HEK293 (cell line): ENCODE results near the gene PPP1R14C.

ENCODE experiments used
- CTCF ChIA-PET: fragments of 350-600 bp; formaldehyde crosslinking; extraction: SDS; loops from one replicate; lab custom pipeline; 2021; ENCODE audit warnings: antibody characterized with exemption; lab: Yijun Ruan, JAX
- POLR2A ChIA-PET: fragments of 300-600 bp; formaldehyde crosslinking; extraction: SDS; loops from one replicate; lab custom pipeline; 2020; ENCODE audit warnings: antibody characterized with exemption, inconsistent platforms; lab: Yijun Ruan, JAX
- H3K27ac ChIP-seq: fragments of 200-500 bp; sonication (Bioruptor generic); 2 replicates; pipeline ENCODE4 v1.5.1; 2014; ENCODE audit warnings: low read depth, low read length, control low read depth, inconsistent platforms; ENCODE audit errors: extremely low read depth
- H3K36me3 ChIP-seq, 2 experiments: fragments of 200-500 bp in 1 of 2; sonication (Bioruptor generic) in 1 of 2; 1 replicate in 1 of 2; 2 replicates in 1 of 2; pipeline ENCODE4 v1.5.1; 2014 to 2017; ENCODE audit warnings: inconsistent platforms in 2 of 2, low read length in 2 of 2; ENCODE audit not compliant: control insufficient read depth in 2 of 2, insufficient read depth in 1 of 2
- H3K4me1 ChIP-seq: fragments of 200-500 bp; sonication (Bioruptor generic); 2 replicates; pipeline ENCODE4 v1.5.1; 2014; ENCODE audit warnings: mild to moderate bottlenecking, low read length, inconsistent platforms; ENCODE audit not compliant: control insufficient read depth, insufficient read depth
- H3K4me3 ChIP-seq: 2 replicates; pipeline ENCODE4 v1.5.1; 2011; ENCODE audit warnings: low read depth, mild to moderate bottlenecking, control low read depth, low read length, moderate library complexity
- H3K9me3 ChIP-seq: fragments of 200-500 bp; sonication (Bioruptor generic); 2 replicates; pipeline ENCODE4 v1.5.1; 2014; ENCODE audit warnings: low read depth, low read length, inconsistent platforms; ENCODE audit not compliant: control insufficient read depth, insufficient read depth
- GLIS2 ChIP-seq: fragments of 450-650 bp; formaldehyde crosslinking; IDR thresholded peaks from 2 replicates; pipeline ENCODE4 v1.5.1; 2016; ENCODE audit warnings: missing biosample characterization, missing genetic modification characterization
- KLF1 ChIP-seq: fragments of 450-650 bp; formaldehyde crosslinking; IDR thresholded peaks from 2 replicates; pipeline ENCODE4 v1.5.1; 2016; ENCODE audit warnings: missing biosample characterization, missing genetic modification characterization
- KLF9 ChIP-seq: fragments of 450-650 bp; formaldehyde crosslinking; IDR thresholded peaks from 2 replicates; pipeline ENCODE4 v1.5.1; 2016; ENCODE audit warnings: missing biosample characterization, missing genetic modification characterization, low read depth
- PRDM1 ChIP-seq: fragments of 450-650 bp; formaldehyde crosslinking; IDR thresholded peaks from 2 replicates; pipeline ENCODE4; 2016; ENCODE audit warnings: missing biosample characterization, missing genetic modification characterization
- TRIM28 ChIP-seq: IDR thresholded peaks from 2 replicates; pipeline ENCODE4 v1.6.1; 2011; ENCODE audit warnings: low read length, control low read depth, borderline replicate concordance
- ZBTB20 ChIP-seq: fragments of 450-650 bp; formaldehyde crosslinking; IDR thresholded peaks from 2 replicates; pipeline ENCODE4 v1.5.1; 2016; ENCODE audit warnings: missing biosample characterization, missing genetic modification characterization
- ZNF274 ChIP-seq, 2 experiments: fragments of 200-500 bp in 1 of 2; fragments of 450-650 bp in 1 of 2; sonication (Bioruptor generic) in 1 of 2; formaldehyde crosslinking in 1 of 2; IDR thresholded peaks; 2 replicates each; pipeline versions ENCODE4 v1.5.1 to v1.6.1; 2014 to 2016; ENCODE audit warnings: borderline replicate concordance in 1 of 2, inconsistent platforms in 1 of 2, low read length in 1 of 2, missing biosample characterization in 1 of 2, missing genetic modification characterization in 1 of 2
- ZNF341 ChIP-seq: fragments of 450-650 bp; formaldehyde crosslinking; IDR thresholded peaks from 2 replicates; pipeline ENCODE4; 2016; ENCODE audit warnings: low read depth, missing biosample characterization, missing genetic modification characterization
- ZNF501 ChIP-seq: fragments of 450-650 bp; formaldehyde crosslinking; IDR thresholded peaks from 2 replicates; pipeline ENCODE4 v1.5.1; 2016; ENCODE audit warnings: missing biosample characterization, missing genetic modification characterization
- ZNF658 ChIP-seq: fragments of 450-650 bp; formaldehyde crosslinking; IDR thresholded peaks from 2 replicates; pipeline ENCODE4; 2016; ENCODE audit warnings: missing biosample characterization, missing genetic modification characterization
- ZNF670 ChIP-seq: fragments of 450-650 bp; formaldehyde crosslinking; IDR thresholded peaks from 2 replicates; pipeline ENCODE4 v1.5.1; 2016; ENCODE audit warnings: missing biosample characterization, missing genetic modification characterization, low read depth
- ZNF677 ChIP-seq: fragments of 450-650 bp; IDR thresholded peaks from 2 replicates; pipeline ENCODE4 v1.5.0; 2018; ENCODE audit warnings: missing biosample characterization, mild to moderate bottlenecking, missing genetic modification characterization, moderate library complexity
- ZSCAN16 ChIP-seq: fragments of 450-650 bp; formaldehyde crosslinking; IDR thresholded peaks from 2 replicates; pipeline ENCODE4 v1.5.1; 2016; ENCODE audit warnings: missing biosample characterization, missing genetic modification characterization
- ZSCAN23 ChIP-seq: fragments of 450-650 bp; formaldehyde crosslinking; IDR thresholded peaks from 2 replicates; pipeline ENCODE4 v1.5.1; 2016; ENCODE audit warnings: missing biosample characterization, missing genetic modification characterization
- ZXDB ChIP-seq: fragments of 450-650 bp; formaldehyde crosslinking; IDR thresholded peaks from 2 replicates; pipeline ENCODE4 v1.5.1; 2016; ENCODE audit warnings: missing biosample characterization, missing genetic modification characterization
- TF ChIP-seq, protein P1 (sequence below): fragments of 450-650 bp; formaldehyde crosslinking; conservative IDR thresholded peaks from 2 replicates; pipeline ENCODE4 v1.5.1; 2016; ENCODE audit warnings: low read depth, missing biosample characterization, missing genetic modification characterization
- TF ChIP-seq, protein P2 (sequence below): fragments of 450-650 bp; formaldehyde crosslinking; IDR thresholded peaks from 2 replicates; pipeline ENCODE4 v1.5.1; 2016; ENCODE audit warnings: missing biosample characterization, missing genetic modification characterization
- TF ChIP-seq, protein P3 (sequence below): fragments of 450-650 bp; formaldehyde crosslinking; IDR thresholded peaks from 2 replicates; pipeline ENCODE4 v1.5.1; 2017; ENCODE audit warnings: missing biosample characterization, missing genetic modification characterization
- TF ChIP-seq, protein P4 (sequence below): fragments of 450-650 bp; formaldehyde crosslinking; IDR thresholded peaks from 2 replicates; pipeline ENCODE4 v1.5.1; 2016; ENCODE audit warnings: missing biosample characterization, missing genetic modification characterization

The PPP1R14C gene

DNA sequence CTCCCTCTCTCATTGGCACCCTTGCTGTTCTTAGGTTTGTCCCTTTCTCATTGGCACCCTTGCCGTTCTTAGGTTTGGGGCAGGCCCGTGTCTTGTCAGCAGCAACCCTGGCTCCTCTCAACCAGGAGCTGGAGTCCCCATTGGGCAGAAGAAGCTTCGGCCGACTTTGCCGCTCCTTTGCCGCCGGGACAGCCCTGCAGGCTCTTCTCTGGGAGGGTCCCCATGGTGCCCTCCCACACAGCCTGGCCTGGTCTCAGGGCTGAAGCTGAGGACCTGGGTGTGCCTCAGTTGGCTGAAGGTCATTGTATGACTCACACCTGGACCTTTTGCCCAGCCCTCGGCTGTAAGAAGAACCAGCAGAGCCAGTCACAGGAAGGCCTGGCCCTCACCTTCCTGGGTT lies 59.6 kb downstream of the PPP1R14C start:
- ChIA-PET CTCF (interaction anchor here (0.8 kb wide), 1 partner anchor 46 kb away, joined by 3 read pairs; no protein-coding TSS in a partner anchor), POLR2A (interaction anchor here (0.5 kb wide), 1 partner anchor 340 kb away, joined by 6 read pairs; no protein-coding TSS in a partner anchor)
- Histone ChIP-seq H3K27ac (no peak overlapping the region), H3K4me1 (peaks cover 7% of the 10 kb centered on the region), H3K4me3 (no peak overlapping the region), H3K9me3 (no peaks in the 10 kb centered on the region), H3K36me3 (no peaks in the 10 kb centered on the region)
- TF ChIP-seq ZNF341 (tag by site-specific recombination), result 0 out of 2 replicates have a peak, but pooled peaks have one; percentile 5
- no peak for TF ChIP-seq ZSCAN23
- TF ChIP-seq, protein P1, sequence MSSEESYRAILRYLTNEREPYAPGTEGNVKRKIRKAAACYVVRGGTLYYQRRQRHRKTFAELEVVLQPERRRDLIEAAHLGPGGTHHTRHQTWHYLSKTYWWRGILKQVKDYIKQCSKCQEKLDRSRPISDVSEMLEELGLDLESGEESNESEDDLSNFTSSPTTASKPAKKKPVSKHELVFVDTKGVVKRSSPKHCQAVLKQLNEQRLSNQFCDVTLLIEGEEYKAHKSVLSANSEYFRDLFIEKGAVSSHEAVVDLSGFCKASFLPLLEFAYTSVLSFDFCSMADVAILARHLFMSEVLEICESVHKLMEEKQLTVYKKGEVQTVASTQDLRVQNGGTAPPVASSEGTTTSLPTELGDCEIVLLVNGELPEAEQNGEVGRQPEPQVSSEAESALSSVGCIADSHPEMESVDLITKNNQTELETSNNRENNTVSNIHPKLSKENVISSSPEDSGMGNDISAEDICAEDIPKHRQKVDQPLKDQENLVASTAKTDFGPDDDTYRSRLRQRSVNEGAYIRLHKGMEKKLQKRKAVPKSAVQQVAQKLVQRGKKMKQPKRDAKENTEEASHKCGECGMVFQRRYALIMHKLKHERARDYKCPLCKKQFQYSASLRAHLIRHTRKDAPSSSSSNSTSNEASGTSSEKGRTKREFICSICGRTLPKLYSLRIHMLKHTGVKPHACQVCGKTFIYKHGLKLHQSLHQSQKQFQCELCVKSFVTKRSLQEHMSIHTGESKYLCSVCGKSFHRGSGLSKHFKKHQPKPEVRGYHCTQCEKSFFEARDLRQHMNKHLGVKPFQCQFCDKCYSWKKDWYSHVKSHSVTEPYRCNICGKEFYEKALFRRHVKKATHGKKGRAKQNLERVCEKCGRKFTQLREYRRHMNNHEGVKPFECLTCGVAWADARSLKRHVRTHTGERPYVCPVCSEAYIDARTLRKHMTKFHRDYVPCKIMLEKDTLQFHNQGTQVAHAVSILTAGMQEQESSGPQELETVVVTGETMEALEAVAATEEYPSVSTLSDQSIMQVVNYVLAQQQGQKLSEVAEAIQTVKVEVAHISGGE (tag by site-specific recombination), result no peak

DNA sequence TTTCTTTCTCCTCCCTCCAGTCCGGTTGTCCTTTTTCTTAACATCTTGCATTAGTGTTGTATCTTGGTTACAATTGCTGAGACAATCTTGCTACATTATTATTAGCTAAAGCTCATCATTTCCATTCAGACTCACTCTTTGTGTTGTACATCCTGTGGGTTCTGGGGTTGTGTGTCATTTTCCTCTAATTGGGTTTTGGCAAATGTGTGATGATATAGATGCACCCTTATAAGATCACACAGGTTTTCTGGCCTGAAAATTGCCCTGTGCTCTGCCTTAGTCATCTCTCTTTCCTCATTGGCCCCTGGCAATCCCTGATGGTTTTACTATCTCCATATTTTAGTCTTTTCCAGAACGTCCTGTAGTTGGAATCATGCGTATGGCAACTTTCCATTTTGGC lies 60.1 kb downstream of the PPP1R14C start:
- Histone ChIP-seq H3K4me3 (no peak overlapping the region), H3K27ac (no peak overlapping the region), H3K36me3 (no peaks in the 10 kb centered on the region), H3K9me3 (no peaks in the 10 kb centered on the region), H3K4me1 (peaks cover 10% of the 10 kb centered on the region)
- CTCF ChIA-PET, result interaction anchor here (0.7 to 0.8 kb wide), 2 partner anchors 46 to 1132 kb away, joined by 3 to 4 read pairs; no protein-coding TSS in a partner anchor
- no peak for TF ChIP-seq ZNF670 (tag by site-specific recombination)
- TF ChIP-seq ZSCAN23, result no peak
- no peak for TF ChIP-seq GLIS2 (tag by site-specific recombination)
- no peak for TF ChIP-seq ZBTB20 (tag by site-specific recombination)
- TF ChIP-seq ZNF658 (tag by site-specific recombination), result no peak
- no peak for TF ChIP-seq ZNF501 (tag by site-specific recombination)
- no peak for TF ChIP-seq KLF9 (tag by site-specific recombination)
- TF ChIP-seq KLF1 (tag by site-specific recombination), result no peak
- no peak for TF ChIP-seq PRDM1 (tag by site-specific recombination)
- TF ChIP-seq, protein P2, sequence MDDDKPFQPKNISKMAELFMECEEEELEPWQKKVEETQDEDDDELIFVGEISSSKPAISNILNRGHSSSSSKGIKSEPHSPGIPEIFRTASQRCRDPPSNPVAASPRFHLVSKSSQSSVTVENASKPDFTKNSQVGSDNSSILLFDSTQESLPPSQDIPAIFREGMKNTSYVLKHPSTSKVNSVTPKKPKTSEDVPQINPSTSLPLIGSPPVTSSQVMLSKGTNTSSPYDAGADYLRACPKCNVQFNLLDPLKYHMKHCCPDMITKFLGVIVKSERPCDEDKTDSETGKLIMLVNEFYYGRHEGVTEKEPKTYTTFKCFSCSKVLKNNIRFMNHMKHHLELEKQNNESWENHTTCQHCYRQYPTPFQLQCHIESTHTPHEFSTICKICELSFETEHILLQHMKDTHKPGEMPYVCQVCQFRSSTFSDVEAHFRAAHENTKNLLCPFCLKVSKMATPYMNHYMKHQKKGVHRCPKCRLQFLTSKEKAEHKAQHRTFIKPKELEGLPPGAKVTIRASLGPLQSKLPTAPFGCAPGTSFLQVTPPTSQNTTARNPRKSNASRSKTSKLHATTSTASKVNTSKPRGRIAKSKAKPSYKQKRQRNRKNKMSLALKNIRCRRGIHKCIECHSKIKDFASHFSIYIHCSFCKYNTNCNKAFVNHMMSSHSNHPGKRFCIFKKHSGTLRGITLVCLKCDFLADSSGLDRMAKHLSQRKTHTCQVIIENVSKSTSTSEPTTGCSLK, result no peak
- TF ChIP-seq, protein P3, sequence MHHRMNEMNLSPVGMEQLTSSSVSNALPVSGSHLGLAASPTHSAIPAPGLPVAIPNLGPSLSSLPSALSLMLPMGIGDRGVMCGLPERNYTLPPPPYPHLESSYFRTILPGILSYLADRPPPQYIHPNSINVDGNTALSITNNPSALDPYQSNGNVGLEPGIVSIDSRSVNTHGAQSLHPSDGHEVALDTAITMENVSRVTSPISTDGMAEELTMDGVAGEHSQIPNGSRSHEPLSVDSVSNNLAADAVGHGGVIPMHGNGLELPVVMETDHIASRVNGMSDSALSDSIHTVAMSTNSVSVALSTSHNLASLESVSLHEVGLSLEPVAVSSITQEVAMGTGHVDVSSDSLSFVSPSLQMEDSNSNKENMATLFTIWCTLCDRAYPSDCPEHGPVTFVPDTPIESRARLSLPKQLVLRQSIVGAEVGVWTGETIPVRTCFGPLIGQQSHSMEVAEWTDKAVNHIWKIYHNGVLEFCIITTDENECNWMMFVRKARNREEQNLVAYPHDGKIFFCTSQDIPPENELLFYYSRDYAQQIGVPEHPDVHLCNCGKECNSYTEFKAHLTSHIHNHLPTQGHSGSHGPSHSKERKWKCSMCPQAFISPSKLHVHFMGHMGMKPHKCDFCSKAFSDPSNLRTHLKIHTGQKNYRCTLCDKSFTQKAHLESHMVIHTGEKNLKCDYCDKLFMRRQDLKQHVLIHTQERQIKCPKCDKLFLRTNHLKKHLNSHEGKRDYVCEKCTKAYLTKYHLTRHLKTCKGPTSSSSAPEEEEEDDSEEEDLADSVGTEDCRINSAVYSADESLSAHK (tag by site-specific recombination), result no peak
- TF ChIP-seq, protein P4, sequence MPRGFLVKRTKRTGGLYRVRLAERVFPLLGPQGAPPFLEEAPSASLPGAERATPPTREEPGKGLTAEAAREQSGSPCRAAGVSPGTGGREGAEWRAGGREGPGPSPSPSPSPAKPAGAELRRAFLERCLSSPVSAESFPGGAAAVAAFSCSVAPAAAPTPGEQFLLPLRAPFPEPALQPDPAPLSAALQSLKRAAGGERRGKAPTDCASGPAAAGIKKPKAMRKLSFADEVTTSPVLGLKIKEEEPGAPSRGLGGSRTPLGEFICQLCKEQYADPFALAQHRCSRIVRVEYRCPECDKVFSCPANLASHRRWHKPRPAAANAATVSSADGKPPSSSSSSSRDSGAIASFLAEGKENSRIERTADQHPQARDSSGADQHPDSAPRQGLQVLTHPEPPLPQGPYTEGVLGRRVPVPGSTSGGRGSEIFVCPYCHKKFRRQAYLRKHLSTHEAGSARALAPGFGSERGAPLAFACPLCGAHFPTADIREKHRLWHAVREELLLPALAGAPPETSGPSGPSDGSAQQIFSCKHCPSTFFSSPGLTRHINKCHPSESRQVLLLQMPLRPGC, result no peak
- TF ChIP-seq ZXDB (tag by site-specific recombination), result no peak
- no peak for TF ChIP-seq TRIM28
- no peak for TF ChIP-seq ZSCAN16 (tag by site-specific recombination)
- TF ChIP-seq ZNF677 (tag by site-specific recombination), result no peak
- no peak for TF ChIP-seq ZNF274 (IDR thresholded peaks at IDR 0.05; ENCODE audit: low read length)
- no peak for TF ChIP-seq ZNF274 (tag by site-specific recombination; IDR thresholded peaks at IDR 0.05; ENCODE audit: borderline replicate concordance)
- POLR2A ChIA-PET, result interaction anchor here (0.5 kb wide), 1 partner anchor 340 kb away, joined by 6 read pairs; no protein-coding TSS in a partner anchor
